ENCODE measurements around the gene ST7.

DNA sequence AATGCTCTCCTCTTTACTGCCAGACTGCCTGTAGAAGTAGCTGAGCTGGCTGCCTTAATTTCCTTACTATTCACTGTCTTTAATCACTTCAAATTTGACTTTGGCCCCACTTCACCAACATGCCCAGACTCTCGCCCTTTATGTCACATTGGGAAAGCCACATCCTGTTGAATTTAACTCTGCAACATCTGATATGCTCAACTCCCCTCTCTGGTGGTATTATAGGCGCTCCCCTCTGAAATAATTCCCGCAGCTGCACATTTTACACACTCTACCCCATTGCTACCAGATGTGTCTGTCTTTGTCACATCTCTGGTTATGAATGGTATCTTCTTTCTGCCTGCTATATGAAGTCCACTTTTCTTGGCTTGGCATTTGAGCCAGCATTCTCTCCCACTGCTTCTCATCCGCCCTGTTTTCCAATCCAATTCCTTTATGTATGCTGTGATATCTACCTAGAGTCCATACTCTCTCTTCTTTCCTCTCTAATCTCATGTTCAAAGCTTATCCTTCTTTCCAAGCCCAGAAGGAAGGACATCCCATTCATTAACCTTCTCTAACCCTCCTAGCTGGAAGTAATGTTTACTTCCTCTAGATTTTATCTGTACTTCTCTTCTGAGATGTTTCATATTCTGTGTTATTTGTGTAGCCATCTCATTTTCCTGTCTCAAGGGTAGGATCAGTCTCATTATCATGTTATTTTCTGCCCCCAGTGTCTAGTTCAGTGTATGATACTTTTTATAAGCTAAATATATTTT lies 134.5 kb downstream of the ST7 start:
- TF ChIP-seq, protein P1, sequence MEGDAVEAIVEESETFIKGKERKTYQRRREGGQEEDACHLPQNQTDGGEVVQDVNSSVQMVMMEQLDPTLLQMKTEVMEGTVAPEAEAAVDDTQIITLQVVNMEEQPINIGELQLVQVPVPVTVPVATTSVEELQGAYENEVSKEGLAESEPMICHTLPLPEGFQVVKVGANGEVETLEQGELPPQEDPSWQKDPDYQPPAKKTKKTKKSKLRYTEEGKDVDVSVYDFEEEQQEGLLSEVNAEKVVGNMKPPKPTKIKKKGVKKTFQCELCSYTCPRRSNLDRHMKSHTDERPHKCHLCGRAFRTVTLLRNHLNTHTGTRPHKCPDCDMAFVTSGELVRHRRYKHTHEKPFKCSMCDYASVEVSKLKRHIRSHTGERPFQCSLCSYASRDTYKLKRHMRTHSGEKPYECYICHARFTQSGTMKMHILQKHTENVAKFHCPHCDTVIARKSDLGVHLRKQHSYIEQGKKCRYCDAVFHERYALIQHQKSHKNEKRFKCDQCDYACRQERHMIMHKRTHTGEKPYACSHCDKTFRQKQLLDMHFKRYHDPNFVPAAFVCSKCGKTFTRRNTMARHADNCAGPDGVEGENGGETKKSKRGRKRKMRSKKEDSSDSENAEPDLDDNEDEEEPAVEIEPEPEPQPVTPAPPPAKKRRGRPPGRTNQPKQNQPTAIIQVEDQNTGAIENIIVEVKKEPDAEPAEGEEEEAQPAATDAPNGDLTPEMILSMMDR (conservative IDR thresholded peaks at IDR 0.05 in 1 of 2, IDR thresholded peaks at IDR 0.05 in 1 of 2; ENCODE audit: extremely low read depth in 1 of 2, insufficient read depth in 1 of 2, low read depth in 1 of 2, low read length in 2 of 2), result no peak
- no peak for TF ChIP-seq EZH2 (IDR thresholded peaks at IDR 0.05; ENCODE audit: borderline replicate concordance, low read length)

Measured in mammary epithelial cell (primary cell).